Activated naive CD8-positive, alpha-beta T cell treated with anti-CD3 and anti-CD28 coated beads, Interleukin-2, amount 50 U/mL, for 24 hours (primary cell): ENCODE measurements around the gene CD244.
A peak's percentile ranks its signal among the peaks of the same experiment; 100 is the strongest.
"Not testable (repeated sequence)": the region's sequence is repeated elsewhere in the genome, so short reads cannot be mapped to it uniquely, and the experiment has no call there.

Experiments used
- ATAC-seq: fragments of 150-1000 bp; cut with Tn5 transposase; one replicate; pipeline ENCODE4 v1.10.0; 2021
- DNase-seq: peaks from one replicate; pipeline ENCODE4 v3.0.0; 2021
- H3K27ac Mint-ChIP-seq: one replicate; pipeline ENCODE4 v1.8.0; 2021; ENCODE audit warnings: mild to moderate bottlenecking, mixed read lengths
- H3K27me3 Mint-ChIP-seq: one replicate; pipeline ENCODE4 v1.8.0; 2021; ENCODE audit warnings: mixed read lengths
- H3K36me3 Mint-ChIP-seq: one replicate; pipeline ENCODE4 v1.8.0; 2021; ENCODE audit warnings: low read depth, mixed read lengths
- H3K4me1 Mint-ChIP-seq: one replicate; pipeline ENCODE4 v1.8.0; 2021; ENCODE audit warnings: mixed read lengths
- H3K4me3 Mint-ChIP-seq: one replicate; pipeline ENCODE4 v1.8.0; 2021; ENCODE audit warnings: mild to moderate bottlenecking, moderate library complexity, mixed read lengths
- H3K9me3 Mint-ChIP-seq: one replicate; pipeline ENCODE4 v1.8.0; 2021; ENCODE audit warnings: mixed read lengths

CD244 gene

GRCh38 chr1:160862203-160863060, at the start of gene CD244:
Gene CD244, minus strand, starts transcription at chr1:160862887. Its CDS starts 210 bp downstream, at chr1:160862677.
- H3K4me1 Mint-ChIP-seq, result peaks cover 37% of the 10 kb centered on the region
- peak; percentile 100 for ATAC-seq
- no peaks in the 10 kb centered on the region for H3K9me3 Mint-ChIP-seq
- peak within 1 kb of the TSS; percentile 74 for H3K27ac Mint-ChIP-seq
- peak; percentile 71 for DNase-seq
- no peaks in the 10 kb centered on the region for H3K36me3 Mint-ChIP-seq
- peak within 1 kb of the TSS; percentile 53 for H3K4me3 Mint-ChIP-seq
- peaks cover 5% of the 10 kb centered on the region for H3K27me3 Mint-ChIP-seq

- Mint-ChIP-seq H3K27me3 (no peaks in the 10 kb centered on the region), H3K4me1 (no peaks in the 10 kb centered on the region), H3K36me3 (no peaks in the 10 kb centered on the region), H3K9me3 (no peaks in the 10 kb centered on the region), H3K4me3 (no peak overlapping the region), H3K27ac (no peak overlapping the region)
- DNase-seq (no peak), ATAC-seq (no peak)
These were observed 49.2 kb upstream of the CD244 start for GRCh38 chr1:160911925-160912324.

GRCh38 chr1:160911441-160911840, 48.8 kb upstream of the CD244 start:
- Mint-ChIP-seq H3K27ac (no peak overlapping the region), H3K36me3 (no peaks in the 10 kb centered on the region), H3K4me1 (no peaks in the 10 kb centered on the region), H3K27me3 (no peaks in the 10 kb centered on the region), H3K9me3 (no peaks in the 10 kb centered on the region), H3K4me3 (no peak overlapping the region)
- ATAC-seq (no peak), DNase-seq (no peak)

- DNase-seq, result no peak
- H3K4me1 Mint-ChIP-seq, result no peaks in the 10 kb centered on the region
- no peaks in the 10 kb centered on the region for H3K9me3 Mint-ChIP-seq
- H3K27me3 Mint-ChIP-seq, result no peaks in the 10 kb centered on the region
- H3K27ac Mint-ChIP-seq, result no peak overlapping the region
- no peak for ATAC-seq
- no peak overlapping the region for H3K4me3 Mint-ChIP-seq
- H3K36me3 Mint-ChIP-seq, result no peaks in the 10 kb centered on the region
These were observed 47.6 kb upstream of the CD244 start for GRCh38 chr1:160910170-160910750.

- Mint-ChIP-seq H3K9me3 (no peaks in the 10 kb centered on the region), H3K27me3 (no peaks in the 10 kb centered on the region), H3K4me1 (no peaks in the 10 kb centered on the region), H3K4me3 (no peak overlapping the region), H3K27ac (no peak overlapping the region), H3K36me3 (no peaks in the 10 kb centered on the region)
- no peak for DNase-seq
- ATAC-seq, result no peak
These were observed 45.3 kb upstream of the CD244 start for GRCh38 chr1:160907976-160908375.

GRCh38 chr1:160905617-160905989, 42.9 kb upstream of the CD244 start:
- Mint-ChIP-seq H3K27ac (no peak overlapping the region), H3K27me3 (no peaks in the 10 kb centered on the region), H3K9me3 (no peaks in the 10 kb centered on the region), H3K4me3 (no peak overlapping the region), H3K36me3 (no peaks in the 10 kb centered on the region), H3K4me1 (no peaks in the 10 kb centered on the region)
- DNase-seq, result no peak
- no peak for ATAC-seq

- Mint-ChIP-seq H3K27me3 (no peaks in the 10 kb centered on the region), H3K36me3 (no peaks in the 10 kb centered on the region), H3K9me3 (peaks cover 3% of the 10 kb centered on the region), H3K4me3 (no peak overlapping the region), H3K27ac (no peak overlapping the region), H3K4me1 (no peaks in the 10 kb centered on the region)
- ATAC-seq (no peak), DNase-seq (no peak)
These were observed 42.3 kb upstream of the CD244 start for GRCh38 chr1:160904783-160905616.

GRCh38 chr1:160902251-160902650, 39.6 kb upstream of the CD244 start:
- not testable (repeated sequence) for ATAC-seq, H3K9me3 Mint-ChIP-seq, H3K27me3 Mint-ChIP-seq, H3K4me3 Mint-ChIP-seq, DNase-seq, H3K4me1 Mint-ChIP-seq, H3K36me3 Mint-ChIP-seq, H3K27ac Mint-ChIP-seq

- H3K4me1 Mint-ChIP-seq, result no peaks in the 10 kb centered on the region
These were observed 39.1 kb upstream of the CD244 start for GRCh38 chr1:160901768-160902167.

GRCh38 chr1:160900683-160901082, 38.0 kb upstream of the CD244 start:
- not testable (repeated sequence) for H3K36me3 Mint-ChIP-seq, H3K27me3 Mint-ChIP-seq, ATAC-seq, DNase-seq, H3K9me3 Mint-ChIP-seq, H3K4me1 Mint-ChIP-seq, H3K4me3 Mint-ChIP-seq, H3K27ac Mint-ChIP-seq

More at GRCh38 chr1:160901768-160902167, 39.1 kb upstream of the CD244 start:
- no peaks in the 10 kb centered on the region for H3K36me3 Mint-ChIP-seq
- ATAC-seq (no peak), DNase-seq (no peak)
- no peak overlapping the region for H3K4me3 Mint-ChIP-seq
- H3K27me3 Mint-ChIP-seq, result peaks cover 5% of the 10 kb centered on the region
- no peak overlapping the region for H3K27ac Mint-ChIP-seq
- H3K9me3 Mint-ChIP-seq, result peaks cover 5% of the 10 kb centered on the region

GRCh38 chr1:160894368-160895135, 31.9 kb upstream of the CD244 start:
- H3K4me1 Mint-ChIP-seq, DNase-seq, ATAC-seq, H3K27ac Mint-ChIP-seq, H3K36me3 Mint-ChIP-seq, H3K4me3 Mint-ChIP-seq, H3K27me3 Mint-ChIP-seq: not testable (repeated sequence)
- H3K9me3 Mint-ChIP-seq, result peaks cover 17% of the 10 kb centered on the region

GRCh38 chr1:160891474-160891873, 28.8 kb upstream of the CD244 start:
- no peak overlapping the region for H3K4me3 Mint-ChIP-seq
- peaks cover 3% of the 10 kb centered on the region for H3K36me3 Mint-ChIP-seq
- ATAC-seq (no peak), DNase-seq (no peak)
- H3K4me1 Mint-ChIP-seq, result no peaks in the 10 kb centered on the region
- peaks cover 5% of the 10 kb centered on the region for H3K27me3 Mint-ChIP-seq
- peaks cover 17% of the 10 kb centered on the region for H3K9me3 Mint-ChIP-seq
- no peak overlapping the region for H3K27ac Mint-ChIP-seq

GRCh38 chr1:160888926-160889325, 26.2 kb upstream of the CD244 start:
- ATAC-seq (no peak), DNase-seq (no peak)
- Mint-ChIP-seq H3K27ac (no peak overlapping the region), H3K36me3 (no peaks in the 10 kb centered on the region), H3K4me3 (no peak overlapping the region), H3K27me3 (peaks cover 3% of the 10 kb centered on the region), H3K9me3 (peaks cover 5% of the 10 kb centered on the region), H3K4me1 (peaks cover 3% of the 10 kb centered on the region)

- DNase-seq (no peak), ATAC-seq (no peak)
- Mint-ChIP-seq H3K4me1 (peaks cover 3% of the 10 kb centered on the region), H3K36me3 (no peaks in the 10 kb centered on the region), H3K9me3 (no peaks in the 10 kb centered on the region), H3K4me3 (no peak overlapping the region), H3K27me3 (peaks cover 3% of the 10 kb centered on the region), H3K27ac (no peak overlapping the region)
These were observed 24.4 kb upstream of the CD244 start for GRCh38 chr1:160887071-160887470.
